K562 (cell line): ENCODE results near the gene RBM34. TPM values are rescaled to one million over a fixed set of nuclear protein-coding genes. Genes with fewer than 3 reads are reported as not detected.

Source experiments
- ARHGAP35 ChIP-seq: fragments of 450-650 bp; IDR thresholded peaks from 2 replicates; pipeline ENCODE4 v1.6.1; 2018; ENCODE audit not compliant: partially characterized antibody
- BCL6 ChIP-seq: fragments of 250-450 bp; sonication (Bioruptor Pico); IDR thresholded peaks from 2 replicates; pipeline ENCODE4 v1.4.0; 2020
- CBFA2T2 ChIP-seq: fragments of 450-650 bp; conservative IDR thresholded peaks from 2 replicates; pipeline ENCODE4 v1.6.1; 2017; ENCODE audit warnings: mild to moderate bottlenecking
- CLOCK ChIP-seq: fragments of 250-450 bp; sonication (Bioruptor Pico); IDR thresholded peaks from 2 replicates; pipeline ENCODE4 v1.4.0; 2020; ENCODE audit warnings: mild to moderate bottlenecking, moderate library complexity, borderline replicate concordance
- CXXC5 ChIP-seq: fragments of 250-450 bp; sonication (Bioruptor Pico); IDR thresholded peaks from 2 replicates; pipeline ENCODE4 v1.8.0; 2022; ENCODE audit warnings: inconsistent platforms, mild to moderate bottlenecking, moderate library complexity
- E2F4 ChIP-seq: sonication (generic); formaldehyde crosslinking; IDR thresholded peaks from 2 replicates; pipeline ENCODE4 v1.8.0; 2022; ENCODE audit warnings: mild to moderate bottlenecking, low read depth, missing genetic modification reagents
- FOXM1 ChIP-seq, 2 experiments: fragments of 450-650 bp in 1 of 2; sonication (generic) in 1 of 2; formaldehyde crosslinking in 1 of 2; IDR thresholded peaks; 2 replicates each; pipeline versions ENCODE4 v1.6.1 to v1.9.0; 2017 to 2022; ENCODE audit warnings: low read depth in 2 of 2, mild to moderate bottlenecking in 2 of 2, missing genetic modification reagents in 1 of 2, moderate library complexity in 1 of 2
- FOXP1 ChIP-seq: sonication (generic); formaldehyde crosslinking; IDR thresholded peaks from 2 replicates; pipeline ENCODE4 v1.8.0; 2022; ENCODE audit warnings: mild to moderate bottlenecking, missing genetic modification reagents
- GATAD2A ChIP-seq: fragments of 450-650 bp; IDR thresholded peaks from 2 replicates; pipeline ENCODE4 v1.6.1; 2017
- MBD1 ChIP-seq: fragments of 250-450 bp; sonication (Bioruptor Pico); IDR thresholded peaks from 2 replicates; pipeline ENCODE4 v1.8.0; 2022; ENCODE audit warnings: inconsistent platforms
- MYC ChIP-seq, 2 experiments: fragments of 250-450 bp in 1 of 2; sonication (Bioruptor Pico) in 1 of 2; IDR thresholded peaks; 2 replicates each; pipeline versions ENCODE4 v1.5.1 to v1.6.1; 2012 to 2021; ENCODE audit warnings: low read depth in 2 of 2, borderline replicate concordance in 1 of 2, improper control_type of control experiment in 1 of 2, low read length in 1 of 2, mild to moderate bottlenecking in 1 of 2, moderate library complexity in 1 of 2
- NCOR1 ChIP-seq: fragments of 450-650 bp; IDR thresholded peaks from 2 replicates; pipeline ENCODE4 v1.6.1; 2016; ENCODE audit warnings: mild to moderate bottlenecking, moderate library complexity
- NFYB ChIP-seq: IDR thresholded peaks from 2 replicates; pipeline ENCODE4 v1.6.1; 2011; ENCODE audit warnings: mild to moderate bottlenecking, moderate library complexity; ENCODE audit not compliant: insufficient read length; ENCODE audit errors: extremely low read depth
- RB1 ChIP-seq: fragments of 450-650 bp; IDR thresholded peaks from 2 replicates; pipeline ENCODE4 v1.6.1; 2017; ENCODE audit warnings: low read depth, mild to moderate bottlenecking
- RFX1 ChIP-seq: fragments of 450-650 bp; IDR thresholded peaks from 2 replicates; pipeline ENCODE4 v1.6.1; 2016; ENCODE audit warnings: mild to moderate bottlenecking, moderate library complexity
- RNF219 ChIP-seq: fragments of 250-450 bp; sonication (Bioruptor Pico); IDR thresholded peaks from 2 replicates; pipeline ENCODE4 v1.5.0; 2022; ENCODE audit warnings: mild to moderate bottlenecking
- TFAM ChIP-seq: fragments of 250-450 bp; sonication (Bioruptor Pico); conservative IDR thresholded peaks from 2 replicates; pipeline ENCODE4 v1.5.0; 2021; ENCODE audit warnings: mild to moderate bottlenecking, moderate library complexity
- YY1 ChIP-seq, 3 experiments: IDR thresholded peaks; 2 replicates each; pipeline ENCODE4 v1.6.1; 2011; ENCODE audit warnings: low read length in 2 of 3, mild to moderate bottlenecking in 2 of 3, moderate library complexity in 2 of 3, borderline replicate concordance in 1 of 3, control low read depth in 1 of 3, low read depth in 1 of 3; ENCODE audit not compliant: insufficient read depth in 3 of 3, insufficient replicate concordance in 2 of 3, control insufficient read depth in 1 of 3, insufficient read length in 1 of 3; ENCODE audit errors: extremely low read depth in 1 of 3
- ZNF197 ChIP-seq: fragments of 200-800 bp; sonication (Bioruptor generic); IDR thresholded peaks from 2 replicates; pipeline ENCODE4 v1.6.1; 2016; ENCODE audit warnings: low read depth, missing genetic modification characterization, missing compliant biosample characterization
- ZNF717 ChIP-seq: fragments of 250-450 bp; sonication (Bioruptor Pico); IDR thresholded peaks from 2 replicates; pipeline ENCODE4 v1.5.0; 2021
- polyA plus RNA-seq, 8 experiments: library from polyadenylated mRNA; depleted of rRNA in 4 of 8; stranded (reverse) in 5 of 8; unstranded in 3 of 8; fragments of >200 nt; fragmentation: Nextera tagmentation in 2 of 8; fragmentation: Illumina TruSeq in 1 of 8; extraction: Ambion mirVana in 2 of 8; extraction: Trizol in 1 of 8; gene quantifications; 2 replicates each; pipeline versions ENCODE4 v1.2.1 to v1.2.3, GENCODE V29; 2011 to 2014; ENCODE audit warnings: inconsistent platforms in 1 of 8, missing spikeins in 1 of 8
- total RNA-seq, 7 experiments: library from RNA; depleted of rRNA in 6 of 7; stranded (reverse); fragments of >200 nt in 6 of 7; fragmentation: Illumina TruSeq in 2 of 7; extraction: Trizol in 2 of 7; gene quantifications; 2 replicates each; pipeline versions ENCODE4 v1.2.1 to v1.2.3, GENCODE V29; 2011 to 2021; ENCODE audit warnings: low replicate concordance in 1 of 7

RBM34 gene
- total and polyA plus RNA-seq, 9 of the 15 experiments (the other 6 are each of a cell fraction or from before 2014, with no cell fraction given) = 64.0 to 178 (median 124) TPM

- TF ChIP-seq YY1 (IDR thresholded peaks at IDR 0.05; ENCODE audit: borderline replicate concordance in 1 of 3, control insufficient read depth in 1 of 3, extremely low read depth in 1 of 3, insufficient read depth in 3 of 3, insufficient read length in 1 of 3, insufficient replicate concordance in 2 of 3, low read depth in 1 of 3, low read length in 2 of 3) = no peak
- no peak for TF ChIP-seq BCL6 (CRISPR knock-in tag)
- TF ChIP-seq E2F4 (CRISPR knock-in tag) = no peak
- no peak for TF ChIP-seq CBFA2T2
- TF ChIP-seq CLOCK (CRISPR knock-in tag) = no peak
- TF ChIP-seq RNF219 (CRISPR knock-in tag) = no peak
- TF ChIP-seq TFAM = no peak
- no peak for TF ChIP-seq MBD1 (CRISPR knock-in tag)
- no peak for TF ChIP-seq RFX1
- no peak for TF ChIP-seq ARHGAP35
- no peak for TF ChIP-seq FOXM1 (IDR thresholded peaks at IDR 0.05; ENCODE audit: low read depth)
- TF ChIP-seq FOXM1 (CRISPR knock-in tag; IDR thresholded peaks at IDR 0.05; ENCODE audit: low read depth) = no peak
- no peak for TF ChIP-seq ZNF197
- no peak for TF ChIP-seq GATAD2A
- no peak for TF ChIP-seq CXXC5 (CRISPR knock-in tag)
- TF ChIP-seq ZNF717 = no peak
- no peak for TF ChIP-seq NCOR1
- TF ChIP-seq NFYB = no peak
- TF ChIP-seq MYC (IDR thresholded peaks at IDR 0.05; ENCODE audit: low read depth, low read length) = 0 out of 2 replicates have a peak, but pooled peaks have one; percentile 8
- no peak for TF ChIP-seq MYC (CRISPR knock-in tag; IDR thresholded peaks at IDR 0.05; ENCODE audit: borderline replicate concordance, low read depth)
- TF ChIP-seq RB1 = peak; percentile 58; the same call in 1 of the 2 replicates
- 0 out of 2 replicates have a peak, but pooled peaks have one; percentile 23 for TF ChIP-seq FOXP1 (CRISPR knock-in tag)
Observed at GRCh38 chr1:235093013-235093695, 67.9 kb downstream of the RBM34 start (continued).
